Liver (tissue), 9 donors: ENCODE measurements around the gene NOTCH1. TPM values are rescaled to one million over a fixed set of nuclear protein-coding genes. Genes with fewer than 3 reads are reported as not detected.

ENCODE experiments used
- DNase-seq: peaks from one replicate; pipeline ENCODE4 v3.0.0-alpha.2; 2017; ENCODE audit warnings: low spot score
- H3K27ac ChIP-seq, 2 donors: one replicate each; pipeline ENCODE4 v1.7.0; 2013; ENCODE audit warnings: inconsistent platforms in 2 of 2, low read length in 2 of 2, control low read depth in 1 of 2, low read depth in 1 of 2, mild to moderate bottlenecking in 1 of 2
- H3K27me3 ChIP-seq, 4 donors: one replicate each; pipeline versions ENCODE4 v1.6.1 to v1.7.0; 2013; ENCODE audit warnings: low read length in 3 of 4, inconsistent platforms in 1 of 4, mild to moderate bottlenecking in 1 of 4, moderate library complexity in 1 of 4; ENCODE audit not compliant: control insufficient read depth in 4 of 4, insufficient read depth in 4 of 4
- H3K36me3 ChIP-seq, 4 donors: one replicate each; pipeline versions ENCODE4 v1.6.1 to v1.7.0; 2013; ENCODE audit warnings: low read length in 3 of 4, mild to moderate bottlenecking in 3 of 4, low read depth in 1 of 4, moderate library complexity in 1 of 4; ENCODE audit not compliant: control insufficient read depth in 4 of 4, insufficient read depth in 3 of 4
- H3K4me1 ChIP-seq, 4 donors: one replicate each; pipeline versions ENCODE4 v1.6.1 to v1.7.0; 2013; ENCODE audit warnings: low read length in 3 of 4, mild to moderate bottlenecking in 3 of 4, moderate library complexity in 1 of 4; ENCODE audit not compliant: control insufficient read depth in 4 of 4, insufficient read depth in 4 of 4
- H3K4me3 ChIP-seq, 3 donors: one replicate each; pipeline versions ENCODE4 v1.6.1 to v1.7.0; 2013; ENCODE audit warnings: low read length in 3 of 3, control low read depth in 1 of 3, low read depth in 1 of 3, mild to moderate bottlenecking in 1 of 3
- H3K9ac ChIP-seq, 2 donors: one replicate each; pipeline ENCODE4 v1.7.0; 2013; ENCODE audit warnings: low read length in 2 of 2, mild to moderate bottlenecking in 2 of 2, moderate library complexity in 2 of 2, control low read depth in 1 of 2, low read depth in 1 of 2
- H3K9me3 ChIP-seq, 4 donors: one replicate each; pipeline versions ENCODE4 v1.6.1 to v1.7.0; 2013; ENCODE audit warnings: low read length in 3 of 4; ENCODE audit not compliant: control insufficient read depth in 4 of 4
- ATF3 ChIP-seq: IDR thresholded peaks from 2 replicates; pipeline ENCODE4 v1.6.1; 2016; ENCODE audit warnings: antibody characterized with exemption
- CTCF ChIP-seq: fragments of 150-350 bp; IDR thresholded peaks from 2 replicates; pipeline ENCODE4 v1.5.1; 2017; ENCODE audit warnings: improper control_type of control experiment, low read depth, low read length; ENCODE audit not compliant: missing input control
- FOXA1 ChIP-seq: IDR thresholded peaks from 2 replicates; pipeline ENCODE4 v1.6.1; 2016; ENCODE audit warnings: antibody characterized with exemption
- FOXA2 ChIP-seq: IDR thresholded peaks from 2 replicates; pipeline ENCODE4 v1.6.1; 2016; ENCODE audit warnings: antibody characterized with exemption
- GABPA ChIP-seq, 2 donors: IDR thresholded peaks in 1 of 2; conservative IDR thresholded peaks in 1 of 2; 2 replicates each; pipeline ENCODE4 v1.6.1; 2016; ENCODE audit warnings: antibody characterized with exemption in 2 of 2, mild to moderate bottlenecking in 1 of 2, moderate library complexity in 1 of 2
- HNF4A ChIP-seq, 2 donors: conservative IDR thresholded peaks; 2 replicates each; pipeline ENCODE4 v1.6.1; 2016; ENCODE audit warnings: antibody characterized with exemption in 2 of 2, mild to moderate bottlenecking in 2 of 2
- HNF4G ChIP-seq: IDR thresholded peaks from 2 replicates; pipeline ENCODE4 v1.6.1; 2016; ENCODE audit warnings: antibody characterized with exemption
- JUND ChIP-seq, 2 donors: IDR thresholded peaks; 2 replicates each; pipeline ENCODE4 v1.6.1; 2016; ENCODE audit warnings: antibody characterized with exemption in 2 of 2
- MAX ChIP-seq: IDR thresholded peaks from 2 replicates; pipeline ENCODE4 v1.6.1; 2016; ENCODE audit warnings: antibody characterized with exemption
- NR2F2 ChIP-seq: IDR thresholded peaks from 2 replicates; pipeline ENCODE4 v1.6.1; 2016; ENCODE audit warnings: antibody characterized with exemption
- RAD21 ChIP-seq, 2 donors: IDR thresholded peaks; 2 replicates each; pipeline ENCODE4 v1.6.1; 2016; ENCODE audit warnings: antibody characterized with exemption in 2 of 2, mild to moderate bottlenecking in 2 of 2
- RXRA ChIP-seq, 2 donors: IDR thresholded peaks; 2 replicates each; pipeline ENCODE4 v1.6.1; 2017 to 2018; ENCODE audit warnings: antibody characterized with exemption in 2 of 2, mild to moderate bottlenecking in 1 of 2
- SP1 ChIP-seq: IDR thresholded peaks from 2 replicates; pipeline ENCODE4 v1.6.1; 2018; ENCODE audit warnings: antibody characterized with exemption, mild to moderate bottlenecking
- YY1 ChIP-seq: IDR thresholded peaks from 2 replicates; pipeline ENCODE4 v1.6.1; 2016; ENCODE audit warnings: antibody characterized with exemption, mild to moderate bottlenecking
- ZBTB33 ChIP-seq: IDR thresholded peaks from 2 replicates; pipeline ENCODE4 v1.6.1; 2016; ENCODE audit warnings: antibody characterized with exemption
- WGBS: extraction: QIAGEN DNeasy Blood & Tissue Kit; methylation state at CpG from one replicate; pipeline ENCODE4 v1.1.7; 2013; 5-methylcytosine and 5-hydroxymethylcytosine counted together
- polyA plus RNA-seq, 2 donors: library from polyadenylated mRNA; stranded (reverse) in 1 of 2; unstranded in 1 of 2; fragments of 200-250 nt in 1 of 2; fragments of >200 nt in 1 of 2; fragmentation: Nextera tagmentation in 1 of 2; extraction: Ambion mirVana in 1 of 2; gene quantifications; one replicate each; pipeline versions ENCODE4 v1.2.1 to v1.2.3, GENCODE V29; 2013 to 2015
- total RNA-seq, 2 donors: library from RNA; depleted of rRNA; stranded (reverse); fragments of >200 nt; gene quantifications; one replicate each; pipeline ENCODE4 v1.2.3, GENCODE V29; 2014
- donor health status: healthy.
- donor health status: healthy.
- donor health status: healthy.
- donor health status: healthy.
- donor health status: healthy.

Gene NOTCH1
- total and polyA plus RNA-seq, 4 donors = 2.4 to 22.3 (median 8.5) TPM

GRCh38 chr9:136507992-136508375 lies 37.9 kb downstream of the NOTCH1 start:
- no peaks in the 10 kb centered on the region for H3K9me3 ChIP-seq
- peaks cover 7 to 86% (median 47%) of the 10 kb centered on the region in 4 donors for H3K36me3 ChIP-seq
- H3K27me3 ChIP-seq = no peaks in the 10 kb centered on the region
- no peak for DNase-seq
- WGBS = 95% methylated on average over 23 of the region's 23 CpGs
- H3K4me3 ChIP-seq = no peak overlapping the region
- H3K4me1 ChIP-seq = peaks cover 0 to 5% (median 0%) of the 10 kb centered on the region in 4 donors
- TF ChIP-seq RAD21 (IDR thresholded peaks at IDR 0.05) = no peak
- TF ChIP-seq FOXA1 = no peak
- no peak for TF ChIP-seq MAX
- no peak for TF ChIP-seq CTCF
- TF ChIP-seq JUND (IDR thresholded peaks at IDR 0.05) = no peak
- TF ChIP-seq NR2F2 = no peak
- TF ChIP-seq GABPA (IDR thresholded peaks at IDR 0.05 in 1 of 2, conservative IDR thresholded peaks at IDR 0.05 in 1 of 2) = no peak
- no peak for TF ChIP-seq HNF4A (conservative IDR thresholded peaks at IDR 0.05)
- no peak for TF ChIP-seq HNF4G
- H3K27ac ChIP-seq = no peak overlapping the region
- no peak overlapping the region for H3K9ac ChIP-seq

GRCh38 chr9:136507221-136507991 lies 38.4 kb downstream of the NOTCH1 start:
- DNase-seq = no peak
- 91% methylated on average over 28 of the region's 28 CpGs for WGBS
- no peak overlapping the region for H3K9ac ChIP-seq
- no peak overlapping the region for H3K4me3 ChIP-seq
- no peak overlapping the region for H3K27ac ChIP-seq
- H3K36me3 ChIP-seq = peaks cover 11 to 91% (median 50%) of the 10 kb centered on the region in 4 donors
- H3K9me3 ChIP-seq = no peaks in the 10 kb centered on the region
- H3K4me1 ChIP-seq = peaks cover 0 to 5% (median 0%) of the 10 kb centered on the region in 4 donors
- no peaks in the 10 kb centered on the region for H3K27me3 ChIP-seq
- no peak for TF ChIP-seq NR2F2
- TF ChIP-seq FOXA2 = no peak
- TF ChIP-seq RXRA (IDR thresholded peaks at IDR 0.05) = no peak
- no peak for TF ChIP-seq ATF3
- no peak for TF ChIP-seq SP1
- TF ChIP-seq JUND (IDR thresholded peaks at IDR 0.05) = no peak

GRCh38 chr9:136506425-136506824 lies 39.4 kb downstream of the NOTCH1 start:
- no peak overlapping the region for H3K4me3 ChIP-seq
- DNase-seq = no peak
- no peaks in the 10 kb centered on the region for H3K9me3 ChIP-seq
- no peak overlapping the region for H3K9ac ChIP-seq
- H3K27me3 ChIP-seq = no peaks in the 10 kb centered on the region
- no peak for TF ChIP-seq ZBTB33
- TF ChIP-seq YY1 = no peak
- TF ChIP-seq CTCF = no peak
- no peak for TF ChIP-seq HNF4G
- no peak for TF ChIP-seq NR2F2
- TF ChIP-seq MAX = no peak
- no peak for TF ChIP-seq HNF4A (conservative IDR thresholded peaks at IDR 0.05)
- no peak for TF ChIP-seq SP1
- no peak for TF ChIP-seq FOXA1
- TF ChIP-seq GABPA (IDR thresholded peaks at IDR 0.05 in 1 of 2, conservative IDR thresholded peaks at IDR 0.05 in 1 of 2) = no peak
- TF ChIP-seq RXRA (IDR thresholded peaks at IDR 0.05) = no peak
- no peak for TF ChIP-seq RAD21 (IDR thresholded peaks at IDR 0.05)
- no peak for TF ChIP-seq JUND (IDR thresholded peaks at IDR 0.05)
- H3K36me3 ChIP-seq = peaks cover 12 to 97% (median 53%) of the 10 kb centered on the region in 4 donors
- no peak overlapping the region for H3K27ac ChIP-seq
- 95% methylated on average over 30 of the region's 30 CpGs for WGBS
- peaks cover 0 to 5% (median 0%) of the 10 kb centered on the region in 4 donors for H3K4me1 ChIP-seq
